Vagina (tissue), 2 donors: ENCODE results near the gene ETS2. TPM values are rescaled to one million over a fixed set of nuclear protein-coding genes. Genes with fewer than 3 reads are reported as not detected.

Experiments used
- DNase-seq, 2 donors: peaks; one replicate each; pipeline ENCODE4 v3.0.0-alpha.2; 2017; ENCODE audit errors: extremely low spot score in 2 of 2
- H3K27ac ChIP-seq: fragments of 200-600 bp; sonication (generic); one replicate; pipeline ENCODE4 v1.5.1; 2019
- H3K27me3 ChIP-seq: fragments of 200-600 bp; sonication (generic); one replicate; pipeline ENCODE4 v1.5.1; 2019
- H3K36me3 ChIP-seq, 2 donors: fragments of 200-600 bp; sonication (generic); one replicate each; pipeline ENCODE4 v1.5.1; 2017 to 2019
- H3K4me1 ChIP-seq: fragments of 200-600 bp; sonication (generic); one replicate; pipeline ENCODE4 v1.5.1; 2019
- H3K4me3 ChIP-seq, 2 donors: fragments of 200-600 bp; sonication (generic); 1 replicate in 1 of 2; 2 replicates in 1 of 2; pipeline ENCODE4 v1.5.1; 2016 to 2019
- H3K9me3 ChIP-seq: fragments of 200-600 bp; sonication (generic); one replicate; pipeline ENCODE4 v1.5.1; 2019
- CTCF ChIP-seq, 3 experiments: fragments of 450-650 bp in 2 of 3; fragments of 200-600 bp in 1 of 3; sonication (generic) in 1 of 3; IDR thresholded peaks; one replicate each; pipeline ENCODE4 v1.5.1; 2017 to 2019; ENCODE audit warnings: antibody characterized with exemption in 3 of 3, mild to moderate bottlenecking in 2 of 3, moderate library complexity in 2 of 3
- POLR2A ChIP-seq, 2 donors: fragments of 450-650 bp; IDR thresholded peaks; one replicate each; pipeline ENCODE4 v1.6.1; 2017; ENCODE audit warnings: antibody characterized with exemption in 2 of 2, mild to moderate bottlenecking in 2 of 2, moderate library complexity in 2 of 2
- POLR2AphosphoS5 ChIP-seq, 2 donors: sonication (generic); formaldehyde crosslinking; IDR thresholded peaks; one replicate each; pipeline ENCODE4 v1.9.0; 2017; ENCODE audit warnings: antibody characterized with exemption in 2 of 2, mild to moderate bottlenecking in 2 of 2, low read depth in 1 of 2; ENCODE audit not compliant: insufficient read depth in 1 of 2
- intact Hi-C: fragments of 100-400 bp; cut with DNase I; formaldehyde crosslinking; loops from one replicate; pipeline ENCODE4 v1.15.1; 2023
- total RNA-seq: library from RNA; depleted of rRNA; stranded (reverse); fragments of >200 nt; gene quantifications from one replicate; pipeline ENCODE4 v1.2.3, GENCODE V29; 2016

ETS2 gene
- total RNA-seq, 1 donor from 2014 or later, result 134 TPM

GRCh38 chr21:38800046-38800758 is 5.5 kb upstream of the ETS2 start:
- H3K4me3 ChIP-seq, result no peak overlapping the region
- no peaks in the 10 kb centered on the region for H3K27me3 ChIP-seq
- no peaks in the 10 kb centered on the region for H3K9me3 ChIP-seq
- no peaks in the 10 kb centered on the region for H3K36me3 ChIP-seq
- no peak overlapping the region for H3K27ac ChIP-seq
- intact Hi-C loops, result loop anchor here (10.0 kb wide), 1 partner anchor 65 kb away; no protein-coding TSS in a partner anchor
- DNase-seq, result no peak
- no peak for TF ChIP-seq POLR2A (IDR thresholded peaks at IDR 0.05)
- TF ChIP-seq POLR2AphosphoS5 (IDR thresholded peaks at IDR 0.05; ENCODE audit: insufficient read depth in 1 of 2, low read depth in 1 of 2), result no peak
- no peak for TF ChIP-seq CTCF (IDR thresholded peaks at IDR 0.05)
- H3K4me1 ChIP-seq, result peaks cover 13% of the 10 kb centered on the region

- TF ChIP-seq POLR2AphosphoS5 (IDR thresholded peaks at IDR 0.05; ENCODE audit: insufficient read depth in 1 of 2, low read depth in 1 of 2), result peak in 1 of 2 donors; percentile 71
- no peak for TF ChIP-seq CTCF (IDR thresholded peaks at IDR 0.05)
- no peak for TF ChIP-seq POLR2A (IDR thresholded peaks at IDR 0.05)
- peaks cover 13% of the 10 kb centered on the region for H3K4me1 ChIP-seq
- H3K4me3 ChIP-seq, result no peak overlapping the region
- H3K36me3 ChIP-seq, result no peaks in the 10 kb centered on the region
- H3K27me3 ChIP-seq, result no peaks in the 10 kb centered on the region
- no peaks in the 10 kb centered on the region for H3K9me3 ChIP-seq
- intact Hi-C loops, result loop anchor here (10.0 kb wide), 1 partner anchor 66 kb away; no protein-coding TSS in a partner anchor
- H3K27ac ChIP-seq, result peak overlapping the region; percentile 7
- DNase-seq, result no peak
Observed at GRCh38 chr21:38800924-38801744, 4.6 kb upstream of the ETS2 start.

GRCh38 chr21:38802050-38803026 is 3.4 kb upstream of the ETS2 start:
- intact Hi-C loops, result loop anchor here (10.0 kb wide), 1 partner anchor 68 kb away; no protein-coding TSS in a partner anchor
- Histone ChIP-seq H3K27me3 (no peaks in the 10 kb centered on the region), H3K27ac (peak overlapping the region; percentile 55), H3K36me3 (no peaks in the 10 kb centered on the region), H3K4me3 (no peak overlapping the region), H3K9me3 (no peaks in the 10 kb centered on the region), H3K4me1 (peaks cover 13% of the 10 kb centered on the region)
- TF ChIP-seq POLR2A (IDR thresholded peaks at IDR 0.05) (no peak), POLR2AphosphoS5 (IDR thresholded peaks at IDR 0.05; ENCODE audit: insufficient read depth in 1 of 2, low read depth in 1 of 2) (no peak), CTCF (IDR thresholded peaks at IDR 0.05) (no peak)
- DNase-seq, result no peak

- Histone ChIP-seq H3K4me1 (peaks cover 18% of the 10 kb centered on the region), H3K9me3 (no peaks in the 10 kb centered on the region), H3K27me3 (no peaks in the 10 kb centered on the region), H3K27ac (peak overlapping the region; percentile 47), H3K4me3 (no peak overlapping the region), H3K36me3 (no peaks in the 10 kb centered on the region)
- intact Hi-C loops, result loop anchor here (10.0 kb wide), 1 partner anchor 68 kb away; no protein-coding TSS in a partner anchor
- TF ChIP-seq POLR2A (IDR thresholded peaks at IDR 0.05), result no peak
- no peak for TF ChIP-seq CTCF (IDR thresholded peaks at IDR 0.05)
- no peak for TF ChIP-seq POLR2AphosphoS5 (IDR thresholded peaks at IDR 0.05; ENCODE audit: insufficient read depth in 1 of 2, low read depth in 1 of 2)
- no peak for DNase-seq
Observed at GRCh38 chr21:38803075-38803660, 2.6 kb upstream of the ETS2 start.
